ENCODE data around the gene SRP9. TPM values are rescaled to one million over a fixed set of nuclear protein-coding genes. Genes with fewer than 3 reads are reported as not detected.

Gene SRP9
- total and polyA plus RNA-seq, 2 donors (not counting 1 experiment from before 2014, with no cell fraction given): 73.4 to 117 TPM

GRCh38 chr1:225739542-225740107, 38.0 kb upstream of the SRP9 start:
- peaks cover 0 to 3% (median 0%) of the 10 kb centered on the region in 3 donors for H3K9me3 ChIP-seq (ENCODE audit: control extremely low read depth in 1 of 3, control insufficient read depth in 2 of 3, insufficient read depth in 1 of 3, low read length in 2 of 3)
- no peaks in the 10 kb centered on the region for H4K20me1 ChIP-seq (ENCODE audit: control insufficient read depth, insufficient read depth, low read length, poor library complexity, severe bottlenecking)
- intact Hi-C loops (cut with micrococcal nuclease): no loop called here
- Mint-ChIP-seq H3K9me3 (ENCODE audit: insufficient read depth) (no peaks in the 10 kb centered on the region), H3K27ac (no peak overlapping the region), H3K27me3 (no peaks in the 10 kb centered on the region), H3K4me3 (no peak overlapping the region), H3K4me1 (no peaks in the 10 kb centered on the region)
- no peak overlapping the region for H3K4me3 ChIP-seq (ENCODE audit: control extremely low read depth in 1 of 5, extremely low read depth in 1 of 5, insufficient read depth in 1 of 5, low read depth in 2 of 5, low read length in 4 of 5)
- ATAC-seq (ENCODE audit: low read depth): no peak
- H3K27ac ChIP-seq (ENCODE audit: low read length in 2 of 2): no peak overlapping the region
- 100% methylated on average over 3 of the region's 5 CpGs for WGBS (ENCODE audit: insufficient coverage)
- H2AFZ ChIP-seq (ENCODE audit: insufficient read depth, low read depth, low read length, poor library complexity, severe bottlenecking): no peak overlapping the region
- no peak for DNase-seq
- no peaks in the 10 kb centered on the region for H3K79me2 ChIP-seq (ENCODE audit: control insufficient read depth, insufficient read depth, low read length)
- H3K9ac ChIP-seq (ENCODE audit: low read length): no peak overlapping the region
- no peaks in the 10 kb centered on the region for H3K27me3 ChIP-seq (replicated peaks in 1 of 4; ENCODE audit: control extremely low read depth in 1 of 4, control insufficient read depth in 3 of 4, insufficient read depth in 4 of 4, low read length in 3 of 4)
- TF ChIP-seq EZH2 (IDR thresholded peaks at IDR 0.05; ENCODE audit: borderline replicate concordance, insufficient read depth, low read depth, low read length, poor library complexity, severe bottlenecking): no peak
- TF ChIP-seq, protein P1, sequence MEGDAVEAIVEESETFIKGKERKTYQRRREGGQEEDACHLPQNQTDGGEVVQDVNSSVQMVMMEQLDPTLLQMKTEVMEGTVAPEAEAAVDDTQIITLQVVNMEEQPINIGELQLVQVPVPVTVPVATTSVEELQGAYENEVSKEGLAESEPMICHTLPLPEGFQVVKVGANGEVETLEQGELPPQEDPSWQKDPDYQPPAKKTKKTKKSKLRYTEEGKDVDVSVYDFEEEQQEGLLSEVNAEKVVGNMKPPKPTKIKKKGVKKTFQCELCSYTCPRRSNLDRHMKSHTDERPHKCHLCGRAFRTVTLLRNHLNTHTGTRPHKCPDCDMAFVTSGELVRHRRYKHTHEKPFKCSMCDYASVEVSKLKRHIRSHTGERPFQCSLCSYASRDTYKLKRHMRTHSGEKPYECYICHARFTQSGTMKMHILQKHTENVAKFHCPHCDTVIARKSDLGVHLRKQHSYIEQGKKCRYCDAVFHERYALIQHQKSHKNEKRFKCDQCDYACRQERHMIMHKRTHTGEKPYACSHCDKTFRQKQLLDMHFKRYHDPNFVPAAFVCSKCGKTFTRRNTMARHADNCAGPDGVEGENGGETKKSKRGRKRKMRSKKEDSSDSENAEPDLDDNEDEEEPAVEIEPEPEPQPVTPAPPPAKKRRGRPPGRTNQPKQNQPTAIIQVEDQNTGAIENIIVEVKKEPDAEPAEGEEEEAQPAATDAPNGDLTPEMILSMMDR (IDR thresholded peaks at IDR 0.05): no peak
- CTCF ChIA-PET: no interaction called here
- POLR2A ChIA-PET: no interaction called here
- H3K4me1 ChIP-seq (ENCODE audit: control insufficient read depth in 2 of 2, insufficient read depth in 2 of 2, low read length in 2 of 2): no peaks in the 10 kb centered on the region
- H3K36me3 ChIP-seq (replicated peaks in 1 of 2; ENCODE audit: control extremely low read depth in 1 of 2, control insufficient read depth in 1 of 2, extremely low read depth in 1 of 2, insufficient read depth in 2 of 2, low read length in 1 of 2): no peaks in the 10 kb centered on the region
- H3K4me2 ChIP-seq (replicated peaks; ENCODE audit: low read depth, low read length, poor library complexity, severe bottlenecking): no peak overlapping the region

- Histone ChIP-seq H2AFZ (ENCODE audit: insufficient read depth, low read depth, low read length, poor library complexity, severe bottlenecking) (no peak overlapping the region), H3K4me1 (ENCODE audit: control insufficient read depth in 2 of 2, insufficient read depth in 2 of 2, low read length in 2 of 2) (no peaks in the 10 kb centered on the region), H4K20me1 (ENCODE audit: control insufficient read depth, insufficient read depth, low read length, poor library complexity, severe bottlenecking) (no peaks in the 10 kb centered on the region), H3K27me3 (replicated peaks in 1 of 4; ENCODE audit: control extremely low read depth in 1 of 4, control insufficient read depth in 3 of 4, insufficient read depth in 4 of 4, low read length in 3 of 4) (no peaks in the 10 kb centered on the region), H3K9me3 (ENCODE audit: control extremely low read depth in 1 of 3, control insufficient read depth in 2 of 3, insufficient read depth in 1 of 3, low read length in 2 of 3) (peaks cover 0 to 3% (median 0%) of the 10 kb centered on the region in 3 donors), H3K4me2 (replicated peaks; ENCODE audit: low read depth, low read length, poor library complexity, severe bottlenecking) (no peak overlapping the region), H3K36me3 (replicated peaks in 1 of 2; ENCODE audit: control extremely low read depth in 1 of 2, control insufficient read depth in 1 of 2, extremely low read depth in 1 of 2, insufficient read depth in 2 of 2, low read length in 1 of 2) (no peaks in the 10 kb centered on the region), H3K9ac (ENCODE audit: low read length) (no peak overlapping the region), H3K79me2 (ENCODE audit: control insufficient read depth, insufficient read depth, low read length) (no peaks in the 10 kb centered on the region), H3K4me3 (ENCODE audit: control extremely low read depth in 1 of 5, extremely low read depth in 1 of 5, insufficient read depth in 1 of 5, low read depth in 2 of 5, low read length in 4 of 5) (no peak overlapping the region), H3K27ac (ENCODE audit: low read length in 2 of 2) (no peak overlapping the region)
- H3K4me3 Mint-ChIP-seq: no peak overlapping the region
- ATAC-seq (ENCODE audit: low read depth) (no peak), DNase-seq (no peak)
- ChIA-PET CTCF (interaction anchor here (1.9 kb wide), 1 partner anchor 33 kb away, joined by 5 read pairs; the partner anchor contains the start of gene SRP9), POLR2A (interaction anchor here (0.5 kb wide), 1 partner anchor 1587 kb away, joined by 4 read pairs; no protein-coding TSS in a partner anchor)
- intact Hi-C loops (cut with micrococcal nuclease): no loop called here
- H3K9me3 Mint-ChIP-seq (ENCODE audit: insufficient read depth): no peaks in the 10 kb centered on the region
- TF ChIP-seq EZH2 (IDR thresholded peaks at IDR 0.05; ENCODE audit: borderline replicate concordance, insufficient read depth, low read depth, low read length, poor library complexity, severe bottlenecking): no peak
- TF ChIP-seq, protein P1 (IDR thresholded peaks at IDR 0.05): no peak
- WGBS (ENCODE audit: insufficient coverage): 91% methylated on average over 2 of the region's 2 CpGs
- no peak overlapping the region for H3K27ac Mint-ChIP-seq
- no peaks in the 10 kb centered on the region for H3K27me3 Mint-ChIP-seq
- no peaks in the 10 kb centered on the region for H3K4me1 Mint-ChIP-seq
Observed at GRCh38 chr1:225744745-225745144, 32.9 kb upstream of the SRP9 start.
